Activated T-helper 9 cell treated with anti-CD3 and anti-CD28 coated beads, Interleukin-2, amount 50 U/mL, for 16 hours (primary cell): Measurements from ENCODE around the gene KRTAP20-4.

ENCODE experiments used
- DNase-seq: peaks from one replicate; pipeline ENCODE4 v3.0.0-alpha.2; 2020; ENCODE audit warnings: low read depth

The KRTAP20-4 gene

DNA sequence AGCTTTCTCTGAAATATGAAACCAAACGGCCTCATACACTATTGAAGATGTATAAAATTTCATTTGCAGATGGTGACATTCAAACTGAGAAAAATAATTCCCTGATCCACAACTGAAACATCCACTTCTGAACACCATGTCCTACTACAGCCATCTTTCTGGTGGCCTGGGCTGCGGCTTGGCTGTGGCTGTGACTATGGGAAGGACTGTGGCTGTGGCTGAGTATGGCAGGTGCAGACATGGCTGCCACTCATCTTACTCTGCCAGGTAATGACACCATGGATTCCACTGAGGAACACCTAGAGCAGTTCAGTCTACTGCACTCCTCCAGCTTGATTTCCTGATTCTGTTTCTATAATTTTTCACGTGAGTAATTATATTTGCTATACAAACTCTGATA is at the start of gene KRTAP20-4:
Gene KRTAP20-4 (plus strand): TSS at position 106 of the 400 bp plus-strand sequence.
- DNase-seq: no peak

DNA sequence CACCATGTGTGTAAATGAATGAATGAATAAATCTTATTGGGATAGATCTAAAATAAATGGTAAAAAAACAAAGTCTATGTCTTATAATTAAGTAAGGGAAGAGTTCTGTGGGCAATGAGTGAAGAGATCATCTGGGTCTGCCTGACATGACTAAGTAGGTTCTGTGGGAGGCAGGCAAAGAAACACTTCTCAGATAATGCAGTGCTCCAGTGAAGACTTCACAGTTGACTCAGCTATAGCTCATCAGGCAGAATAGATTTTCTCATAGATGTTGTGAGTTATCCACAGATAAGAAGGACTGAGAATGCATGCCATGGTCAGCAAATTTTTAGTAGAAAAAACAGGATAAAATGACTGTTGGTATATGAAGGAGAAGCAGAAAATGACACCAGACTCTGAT is 42.7 kb upstream of the KRTAP20-4 start:
- no peak for DNase-seq

DNA sequence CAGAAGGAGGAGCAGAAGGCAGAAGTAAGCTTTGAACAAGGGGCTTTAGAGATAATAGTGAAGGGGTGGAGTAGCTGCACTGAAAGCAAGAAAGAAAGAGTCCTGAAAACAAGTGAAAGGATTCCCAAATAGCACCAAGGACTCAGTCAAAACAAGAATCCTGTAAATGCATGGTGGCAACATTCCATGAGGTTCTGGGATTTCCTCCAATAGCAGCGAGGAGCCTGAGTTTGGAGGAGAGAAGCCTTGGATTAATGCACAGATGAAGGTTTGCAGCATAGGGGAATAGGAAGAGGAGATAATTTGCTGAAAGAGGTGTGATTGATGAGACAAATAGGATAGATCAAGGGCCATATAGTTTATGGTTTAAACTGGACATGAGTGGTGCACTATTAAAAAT is 41.1 kb upstream of the KRTAP20-4 start:
- DNase-seq: no peak

DNA sequence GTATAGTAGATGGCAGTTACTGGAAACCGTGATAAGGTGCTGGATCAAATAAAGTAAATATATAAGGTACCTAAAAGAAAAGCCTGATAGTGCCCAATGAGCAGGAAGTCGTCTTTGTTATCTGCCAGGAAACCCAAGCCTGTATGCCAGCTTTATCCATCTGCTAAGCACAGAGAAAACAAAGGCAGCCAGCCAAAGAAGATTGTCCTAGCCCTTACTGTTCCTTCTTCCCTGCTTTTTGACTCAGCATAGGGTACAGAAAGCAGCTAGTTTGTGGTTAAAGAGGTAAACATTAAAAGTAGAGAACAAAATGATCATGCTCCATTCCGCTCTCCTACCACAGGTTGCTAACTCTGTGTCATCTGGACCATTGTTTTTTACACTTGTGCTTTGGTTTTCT is 40.3 kb upstream of the KRTAP20-4 start:
- DNase-seq: no peak

DNA sequence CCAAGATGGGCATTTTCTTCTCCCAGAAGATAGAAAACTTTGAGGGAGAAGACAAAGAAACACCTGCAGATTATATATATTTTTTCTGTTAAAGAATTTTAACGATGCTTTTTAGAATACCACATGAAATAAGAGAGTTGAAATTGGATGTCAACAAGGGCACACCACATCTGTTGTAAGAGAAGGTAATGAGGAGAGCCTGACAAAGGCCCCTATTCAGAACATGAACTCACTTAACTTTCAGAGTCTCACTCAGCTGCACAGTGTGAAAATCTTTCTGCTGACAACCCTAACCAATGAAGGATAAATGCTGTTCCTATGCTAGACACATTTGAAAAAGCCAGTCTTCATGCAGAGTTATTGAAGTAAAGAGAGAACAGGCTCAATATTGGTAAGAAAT is 37.6 kb upstream of the KRTAP20-4 start:
- no peak for DNase-seq

DNA sequence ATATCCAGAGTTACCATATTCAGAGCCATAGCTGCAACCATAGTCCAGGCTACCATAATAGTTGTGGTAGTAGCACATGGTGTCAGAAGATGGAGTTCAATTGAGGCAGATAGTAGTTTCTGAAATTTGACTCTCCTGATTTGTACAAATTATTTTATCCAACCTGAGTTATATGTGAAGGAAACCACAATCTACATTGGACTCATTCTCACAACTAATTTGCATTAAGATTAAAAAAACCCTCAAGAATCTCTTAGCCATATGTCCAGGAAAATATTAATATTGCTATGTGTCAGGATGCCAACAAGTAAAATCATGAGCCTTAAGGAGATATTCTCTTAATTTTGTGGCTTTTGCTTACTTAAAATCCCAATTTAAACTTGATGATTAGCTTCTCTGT is 30.1 kb upstream of the KRTAP20-4 start, which contains the start of gene KRTAP22-2:
Gene KRTAP22-2 (minus strand): TSS at position 101 of the 400 bp plus-strand sequence.
- DNase-seq: no peak

DNA sequence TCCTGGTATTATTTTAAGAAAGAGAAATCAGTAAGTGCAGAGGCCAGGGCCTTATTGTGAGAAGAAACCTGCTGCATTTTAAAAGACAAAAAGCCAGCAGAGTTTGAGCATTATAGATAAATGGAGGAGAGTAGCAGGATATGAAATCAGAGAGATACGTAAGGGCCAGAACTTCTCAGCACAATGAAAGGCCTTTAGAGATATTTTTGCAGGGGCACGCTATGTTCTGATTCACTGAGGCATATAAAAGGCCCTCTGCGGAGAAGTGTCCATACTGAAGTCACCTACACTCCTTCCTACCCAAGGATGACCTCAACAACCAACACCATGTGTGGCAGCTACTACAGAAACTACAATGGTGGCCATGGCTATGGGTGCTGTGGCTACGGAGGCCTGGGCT is 28.3 kb upstream of the KRTAP20-4 start, which contains the start of gene KRTAP6-3:
Gene KRTAP6-3 (plus strand): TSS at position 301 of the 400 bp plus-strand sequence. CDS start 6 bp downstream, at position 307.
- DNase-seq: no peak

DNA sequence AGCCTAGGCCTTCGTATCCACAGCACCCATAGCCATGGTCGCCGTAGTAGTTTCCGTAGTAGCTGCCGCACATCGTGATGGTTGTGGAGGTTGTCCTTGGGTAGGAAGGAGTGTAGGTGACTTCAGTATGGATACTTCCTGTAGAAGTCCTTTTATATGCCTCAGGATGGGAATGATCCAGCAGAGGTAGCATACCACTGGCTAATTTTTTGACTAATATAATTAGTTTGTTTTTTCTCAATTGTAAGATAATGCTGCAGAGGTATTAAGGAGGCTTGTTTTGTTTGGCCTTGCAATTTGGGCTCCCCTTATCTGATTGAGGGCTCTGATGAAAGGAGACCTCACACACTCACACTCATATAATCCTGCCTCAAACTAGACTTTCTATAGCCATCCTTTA is 21.6 kb upstream of the KRTAP20-4 start, which contains the start of gene KRTAP6-2:
Gene KRTAP6-2 (minus strand): TSS at position 101 of the 400 bp plus-strand sequence. CDS start 28 bp downstream, at position 73.
- no peak for DNase-seq

DNA sequence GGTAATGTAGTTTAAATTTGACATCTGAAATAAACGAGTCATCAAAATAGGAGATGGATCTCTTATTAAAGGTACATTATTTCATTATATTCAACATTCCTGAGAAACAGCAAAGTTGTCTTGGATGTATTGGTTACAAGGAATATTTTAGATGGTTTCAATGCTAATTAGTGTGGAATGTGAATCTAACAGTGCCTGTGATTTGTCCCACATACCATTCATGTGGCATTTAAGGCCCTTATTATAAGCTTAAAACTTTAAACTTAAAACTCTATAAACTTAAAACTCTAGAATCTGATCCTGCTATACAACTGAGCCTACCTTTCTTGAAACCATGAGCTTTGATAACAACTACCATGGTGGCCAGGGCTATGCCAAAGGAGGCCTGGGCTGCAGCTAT is 19.6 kb upstream of the KRTAP20-4 start, which contains the start of gene KRTAP22-1:
Gene KRTAP22-1 (plus strand): TSS at position 301 of the 400 bp plus-strand sequence.
- no peak for DNase-seq

DNA sequence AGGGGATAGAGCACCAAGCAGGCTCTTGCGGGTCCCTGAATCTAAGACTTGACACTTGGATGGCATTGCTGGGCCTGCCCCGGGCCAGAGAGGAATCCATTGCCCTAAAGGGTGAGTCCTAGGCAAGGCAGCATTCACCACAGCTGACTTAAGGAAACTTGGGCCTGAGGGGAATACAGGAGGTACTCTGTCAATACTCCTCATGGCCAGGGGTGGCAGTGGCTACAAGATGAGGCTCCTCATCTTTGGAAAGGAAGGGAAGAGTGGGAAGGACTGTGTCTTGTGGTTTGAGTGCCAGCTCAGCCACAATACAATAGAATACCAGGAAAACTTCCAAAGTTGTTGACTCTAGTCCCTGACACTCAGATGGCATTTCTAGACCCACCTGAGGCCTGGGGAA is 14.5 kb upstream of the KRTAP20-4 start:
- no peak for DNase-seq

DNA sequence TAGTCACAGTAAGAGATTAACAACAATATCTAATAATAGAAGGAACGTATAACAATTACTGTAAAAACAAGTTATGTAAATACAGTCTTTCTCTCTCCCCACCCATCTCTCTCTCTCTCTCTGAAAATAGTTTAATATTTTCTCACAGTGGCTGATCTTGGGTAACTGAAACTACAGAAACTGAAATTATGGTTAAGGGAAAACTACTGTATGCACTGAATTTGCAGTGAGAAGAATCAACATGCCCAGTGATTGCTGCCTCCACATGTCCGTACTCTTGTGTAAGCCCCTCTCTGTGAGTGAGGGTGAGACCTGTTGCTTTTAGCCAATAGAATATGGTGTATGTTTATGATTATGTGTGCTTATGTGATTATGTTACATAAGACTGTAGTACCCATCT is 8.3 kb upstream of the KRTAP20-4 start:
- DNase-seq: no peak

DNA sequence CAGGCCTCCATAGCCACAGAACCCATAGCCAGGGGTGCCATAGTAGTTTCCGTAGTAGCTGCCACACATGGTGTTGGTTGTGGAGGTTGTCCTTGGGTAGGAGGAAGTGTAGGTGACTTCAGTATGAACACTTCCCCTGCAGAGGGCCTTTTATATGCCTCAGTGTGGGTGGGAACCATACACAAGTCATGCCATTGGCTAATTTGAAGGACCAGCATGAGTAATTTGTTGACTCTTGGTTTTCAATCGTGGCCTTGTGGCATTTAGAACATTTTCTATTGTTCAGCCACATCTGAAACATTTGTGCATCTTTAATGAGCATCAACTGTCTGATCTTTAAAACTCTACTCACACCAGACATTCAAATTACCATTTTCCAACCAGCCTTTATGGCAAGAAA is 6.6 kb upstream of the KRTAP20-4 start, which contains the start of gene KRTAP6-1:
Gene KRTAP6-1 (minus strand): TSS at position 95 of the 400 bp plus-strand sequence. CDS start 26 bp downstream, at position 69.
- DNase-seq: no peak

DNA sequence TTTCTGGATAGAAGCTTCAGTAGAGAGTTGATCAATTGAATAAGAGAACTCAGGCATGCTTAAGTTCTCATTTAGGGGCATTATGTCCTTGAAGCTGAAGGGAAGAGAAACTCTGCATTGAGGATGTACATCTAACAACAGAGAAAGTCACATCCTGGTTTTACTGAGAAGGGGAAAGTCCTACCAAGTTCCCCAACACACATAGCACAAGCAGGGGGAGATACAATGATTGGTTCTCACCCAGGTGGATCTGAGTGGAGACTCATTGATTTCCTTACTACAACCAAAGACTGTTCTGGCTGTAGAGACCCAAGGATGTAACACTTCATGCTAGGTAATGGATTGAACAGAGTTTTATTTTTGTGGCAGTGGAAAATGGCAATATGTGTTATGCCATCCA is 5.2 kb upstream of the KRTAP20-4 start:
- DNase-seq: no peak

DNA sequence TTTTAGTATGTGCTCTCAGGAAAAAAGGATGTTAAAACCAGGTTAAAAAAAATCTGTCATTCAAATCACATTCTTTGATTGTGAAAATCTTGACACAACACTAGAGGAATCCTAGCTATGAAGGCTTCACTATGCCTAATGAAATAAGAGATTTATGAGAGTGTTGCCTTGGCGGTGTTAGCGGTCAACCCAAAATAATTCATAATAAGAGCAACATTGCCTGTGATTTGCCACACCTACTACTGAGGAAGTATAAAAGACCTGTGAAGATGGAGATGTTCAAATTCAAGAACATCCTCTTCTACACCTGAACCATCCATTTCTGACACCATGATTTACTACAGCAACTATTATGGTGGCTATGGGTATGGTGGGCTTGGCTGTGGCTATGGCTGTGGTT is 4.3 kb upstream of the KRTAP20-4 start, which contains the start of gene KRTAP20-1:
Gene KRTAP20-1 (plus strand): TSS at position 301 of the 400 bp plus-strand sequence. CDS start 30 bp downstream, at position 331.
- no peak for DNase-seq

DNA sequence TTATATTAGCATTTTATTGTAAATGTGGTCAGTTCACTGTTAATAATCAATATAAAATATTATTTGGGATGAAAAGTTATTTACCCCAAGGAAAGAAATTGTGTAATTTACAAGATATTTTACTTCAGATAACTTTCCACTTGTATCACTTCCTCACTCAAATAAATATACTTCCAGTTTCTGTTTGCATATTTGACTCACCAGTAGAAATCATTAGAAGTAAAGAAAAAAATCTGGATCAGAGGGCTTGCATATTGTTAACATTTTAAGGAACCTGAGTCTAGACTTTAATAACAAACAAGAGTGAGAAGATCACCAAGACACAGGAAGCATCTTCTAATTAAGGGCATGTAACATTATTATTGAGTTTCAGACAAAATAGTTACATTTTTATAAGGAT is 347 bp upstream of the KRTAP20-4 start:
- DNase-seq: no peak

DNA sequence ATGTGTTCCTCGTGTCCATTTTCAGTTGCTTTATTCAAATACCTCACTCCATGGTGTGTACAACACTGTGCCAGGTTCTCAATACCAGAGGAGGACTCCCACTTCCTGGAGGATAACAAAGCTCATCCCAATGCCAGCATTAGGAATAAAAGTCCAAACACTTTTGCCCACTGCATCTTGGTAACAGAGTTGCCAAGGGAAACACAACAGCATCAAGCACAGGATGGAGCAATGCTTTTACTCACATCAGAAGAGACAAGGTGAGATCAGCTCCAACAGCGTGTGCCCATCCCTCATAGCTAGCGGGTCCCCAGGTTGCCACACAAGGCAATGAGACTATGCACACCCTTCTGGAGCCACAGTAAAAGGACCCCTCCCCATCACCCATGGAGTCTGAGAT is 2.9 kb downstream of the KRTAP20-4 start:
- DNase-seq: no peak

DNA sequence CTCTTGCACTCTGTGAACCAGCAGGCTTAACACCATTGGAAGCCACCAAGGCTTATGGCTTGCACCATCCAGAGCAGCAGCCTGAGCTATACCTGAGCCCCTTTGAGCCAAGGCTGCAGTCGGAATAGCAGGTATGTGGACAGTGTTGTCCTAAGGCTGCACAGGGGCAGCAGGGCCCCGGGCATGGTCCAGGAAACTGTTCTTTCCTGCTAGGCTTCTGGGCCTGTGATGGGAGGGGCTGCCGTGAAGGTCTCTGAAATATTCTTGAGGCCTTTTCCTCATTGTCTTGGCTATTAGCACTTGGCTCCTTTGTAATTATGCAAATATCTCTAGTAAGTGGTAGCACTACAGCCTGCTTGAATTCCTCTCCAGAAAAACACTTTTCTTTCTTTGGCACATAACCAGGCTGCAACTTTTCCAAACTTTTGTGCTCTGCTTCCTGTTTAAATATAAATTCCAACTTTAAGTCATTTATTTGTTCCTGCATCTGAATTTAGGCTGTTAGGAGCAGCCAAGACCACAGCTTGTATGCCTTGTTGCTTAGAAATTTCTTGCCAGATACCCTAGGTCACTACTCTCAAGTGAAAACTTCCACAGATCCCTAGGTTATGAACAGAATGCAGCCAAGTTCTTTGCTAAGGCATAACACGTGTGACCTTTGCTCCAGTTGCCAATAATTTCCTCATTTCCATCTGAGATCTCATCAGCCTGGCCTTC is 5.2 kb downstream of the KRTAP20-4 start:
- no peak for DNase-seq

DNA sequence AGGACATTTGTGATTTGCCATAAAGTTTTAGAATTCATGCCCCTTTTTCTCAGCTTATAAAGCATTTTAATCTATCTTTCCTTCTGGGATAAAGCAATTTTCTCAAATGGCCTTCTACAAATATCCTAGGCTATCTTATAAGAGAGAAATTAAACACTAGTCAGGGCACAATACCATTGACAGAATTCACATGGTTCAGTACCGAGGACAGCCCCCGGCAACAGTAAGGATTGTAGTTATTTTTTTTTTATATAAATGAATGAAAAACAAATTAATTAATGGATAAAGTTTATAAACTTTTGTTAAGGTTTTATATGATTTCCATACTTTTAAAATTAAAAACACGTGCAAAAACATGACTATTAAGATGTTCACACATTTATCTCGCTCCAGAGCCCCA is 7.7 kb downstream of the KRTAP20-4 start:
- no peak for DNase-seq

DNA sequence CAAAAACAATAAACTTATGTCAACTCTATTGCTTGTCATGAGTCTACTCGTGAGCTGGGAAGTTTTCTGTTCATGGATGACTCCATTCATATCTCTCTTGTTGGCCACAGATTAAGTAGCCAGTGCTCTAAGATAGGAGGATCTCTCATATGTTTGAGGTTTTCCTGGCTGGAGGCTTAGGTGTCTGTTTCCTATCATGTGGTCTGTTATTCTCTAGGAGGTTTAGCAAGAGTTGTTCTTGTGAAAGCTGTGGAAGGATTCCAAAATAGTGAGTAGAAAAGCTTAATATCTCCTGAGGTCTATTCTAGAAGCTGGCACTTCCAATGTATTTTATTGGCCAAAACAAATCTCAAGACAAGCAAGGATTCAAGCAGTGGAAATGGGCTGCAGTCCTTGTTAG is 8.8 kb downstream of the KRTAP20-4 start:
- no peak for DNase-seq

DNA sequence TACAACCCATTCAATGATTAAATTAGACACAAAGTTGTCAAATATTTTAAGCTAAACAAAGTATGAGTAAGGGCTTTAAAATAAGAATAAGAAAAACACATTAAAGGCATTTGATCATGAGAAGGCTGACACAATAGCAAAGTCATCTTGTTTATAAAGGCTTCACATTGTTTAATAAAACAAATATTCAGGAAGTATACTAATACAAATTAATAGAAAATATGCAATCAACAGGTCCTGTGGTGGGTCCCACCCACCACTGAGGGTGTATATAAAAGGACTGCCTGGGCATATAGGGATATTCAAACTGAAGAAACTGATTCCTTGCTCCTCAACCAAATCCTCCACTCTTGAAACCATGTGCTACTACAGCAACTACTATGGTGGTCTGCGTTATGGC is 14.5 kb downstream of the KRTAP20-4 start, which contains the start of gene KRTAP20-2:
Gene KRTAP20-2 (plus strand): TSS at position 301 of the 400 bp plus-strand sequence. CDS start 58 bp downstream, at position 359.
- no peak for DNase-seq

DNA sequence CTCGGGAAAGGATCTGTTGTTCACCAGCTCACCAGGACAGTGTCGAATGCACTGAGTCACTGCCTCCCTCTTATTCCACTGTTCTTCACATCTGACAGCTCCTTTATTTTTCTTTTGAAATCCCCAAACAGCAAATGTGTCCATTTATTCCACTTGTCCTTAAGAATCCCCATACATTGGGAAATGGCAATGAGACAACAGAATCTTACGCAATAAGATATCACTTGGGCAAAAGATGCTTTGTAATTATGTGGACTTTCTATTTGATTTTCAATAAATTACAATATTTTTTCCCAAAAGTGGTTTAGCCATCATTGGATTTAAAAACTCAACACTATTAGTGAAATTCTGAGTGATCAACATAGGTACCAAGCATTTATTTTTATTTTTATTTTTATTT is 18.3 kb downstream of the KRTAP20-4 start:
- DNase-seq: no peak

DNA sequence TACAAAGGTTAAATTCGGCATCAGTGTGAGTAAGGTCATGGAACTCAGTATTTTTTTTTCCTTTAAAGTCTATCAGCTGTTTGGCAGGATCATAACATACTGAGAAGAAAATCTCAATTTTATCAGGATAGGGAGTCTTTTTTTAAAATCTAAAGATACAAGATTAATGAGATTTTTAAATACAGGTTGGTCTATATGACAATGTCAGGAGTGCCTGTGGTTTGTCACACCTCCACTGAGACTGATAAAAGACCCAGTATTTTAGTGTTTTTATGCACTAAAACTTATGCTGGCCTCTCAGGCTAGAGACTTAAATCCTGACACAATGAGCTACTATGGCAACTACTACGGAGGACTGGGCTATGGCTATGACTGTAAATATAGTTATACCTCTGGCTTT is 22.1 kb downstream of the KRTAP20-4 start, which contains the start of gene KRTAP20-3:
Gene KRTAP20-3 (plus strand): TSS at position 301 of the 400 bp plus-strand sequence.
- DNase-seq: no peak

DNA sequence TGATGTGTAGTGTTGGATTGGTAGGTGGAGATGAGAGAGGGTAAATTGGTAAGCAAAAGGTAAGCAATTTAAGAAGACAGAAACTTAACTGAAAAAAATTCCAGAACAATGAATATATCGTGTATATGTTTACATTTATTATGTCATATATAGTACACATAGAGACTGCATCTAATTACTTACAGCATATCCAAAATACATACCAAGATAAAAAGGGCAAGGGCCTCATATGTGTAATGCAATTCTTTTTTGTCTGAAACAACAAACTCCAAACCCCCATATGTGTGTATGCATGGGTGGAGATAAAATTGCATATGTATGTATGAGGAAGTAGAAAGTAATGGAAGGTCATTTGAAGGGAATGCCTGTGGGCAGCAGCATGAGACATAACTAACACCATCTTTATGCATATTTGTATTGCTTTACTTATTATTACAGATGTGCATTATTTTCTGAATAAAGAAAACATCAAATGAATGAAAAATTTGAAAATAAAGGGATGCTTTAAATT is 26.5 kb downstream of the KRTAP20-4 start:
- no peak for DNase-seq
